Keratinocyte (primary cell): ENCODE results near the gene THRAP3. TPM values are rescaled to one million over a fixed set of nuclear protein-coding genes. Genes with fewer than 3 reads are reported as not detected.

Experiments
- DNase-seq: peaks from one replicate; pipeline ENCODE4 v3.0.0-alpha.2; 2011; ENCODE audit warnings: low read depth, missing footprints, low spot score
- FAIRE-seq: peaks from 2 replicates; lab custom pipeline; 2011; peaks lifted over from hg19 to GRCh38; lab: Jason Lieb, UNC
- H2AFZ ChIP-seq: 2 replicates; pipeline ENCODE4 v1.6.0; 2012; ENCODE audit warnings: low read length, control low read depth, inconsistent platforms; ENCODE audit not compliant: control insufficient read depth
- H3K27ac ChIP-seq: 2 replicates; pipeline ENCODE4 v1.5.1; 2011; ENCODE audit warnings: low read length; ENCODE audit not compliant: control insufficient read depth, insufficient read depth
- H3K27me3 ChIP-seq: 3 replicates; pipeline ENCODE4 v1.6.0; 2011; ENCODE audit warnings: low read length; ENCODE audit not compliant: control insufficient read depth, insufficient read depth; ENCODE audit errors: extremely low read depth
- H3K36me3 ChIP-seq, 2 experiments: 2 replicates in 1 of 2; 3 replicates in 1 of 2; pipeline ENCODE4 v1.5.1; 2011; ENCODE audit warnings: low read length in 2 of 2, mild to moderate bottlenecking in 1 of 2; ENCODE audit not compliant: control insufficient read depth in 2 of 2, insufficient read depth in 2 of 2; ENCODE audit errors: extremely low read depth in 1 of 2
- H3K4me1 ChIP-seq: 3 replicates; pipeline ENCODE4 v1.5.1; 2011; ENCODE audit warnings: low read length; ENCODE audit not compliant: control insufficient read depth, insufficient read depth; ENCODE audit errors: extremely low read depth
- H3K4me2 ChIP-seq: 3 replicates; pipeline ENCODE4 v1.6.0; 2011; ENCODE audit warnings: low read depth, low read length; ENCODE audit not compliant: control insufficient read depth, insufficient read depth; ENCODE audit errors: extremely low read depth
- H3K4me3 ChIP-seq, 3 experiments: fragments of 200-600 bp in 1 of 3; sonication (generic) in 1 of 3; 2 replicates in 2 of 3; 3 replicates in 1 of 3; pipeline ENCODE4 v1.5.1; 2011 to 2016; ENCODE audit warnings: low read length in 3 of 3, mild to moderate bottlenecking in 3 of 3, control low read depth in 2 of 3, inconsistent platforms in 1 of 3, low read depth in 1 of 3, mixed read lengths in 1 of 3, mixed run types in 1 of 3, moderate library complexity in 1 of 3; ENCODE audit not compliant: control insufficient read depth in 2 of 3, insufficient read depth in 2 of 3; ENCODE audit errors: extremely low read depth in 1 of 3
- H3K79me2 ChIP-seq: 2 replicates; pipeline ENCODE4 v1.6.0; 2012; ENCODE audit warnings: low read length; ENCODE audit not compliant: control insufficient read depth, insufficient read depth
- H3K9ac ChIP-seq: 3 replicates; pipeline ENCODE4 v1.6.0; 2011; ENCODE audit warnings: low read length; ENCODE audit not compliant: control insufficient read depth, insufficient read depth; ENCODE audit errors: extremely low read depth
- H3K9me1 ChIP-seq: 3 replicates; pipeline ENCODE4 v1.6.0; 2011; ENCODE audit warnings: low read length; ENCODE audit not compliant: control insufficient read depth, insufficient read depth; ENCODE audit errors: extremely low read depth
- H3K9me3 ChIP-seq: 2 replicates; pipeline ENCODE4 v1.5.1; 2012; ENCODE audit warnings: low read depth, low read length; ENCODE audit not compliant: control insufficient read depth
- H4K20me1 ChIP-seq: 3 replicates; pipeline ENCODE4 v1.6.0; 2011; ENCODE audit warnings: low read length; ENCODE audit not compliant: control insufficient read depth, insufficient read depth; ENCODE audit errors: extremely low read depth
- CTCF ChIP-seq, 3 experiments: IDR thresholded peaks in 1 of 3; conservative IDR thresholded peaks in 1 of 3; optimal IDR thresholded peaks in 1 of 3; 2 replicates in 2 of 3; 3 replicates in 1 of 3; pipeline versions ENCODE3 to v1.5.1; 2011; ENCODE audit warnings: low read length in 3 of 3, mild to moderate bottlenecking in 3 of 3, moderate library complexity in 2 of 3, control low read depth in 1 of 3, inconsistent platforms in 1 of 3; ENCODE audit not compliant: insufficient read depth in 2 of 3; ENCODE audit errors: extremely low read depth in 1 of 3
- EZH2 ChIP-seq: IDR thresholded peaks from one replicate; pipeline ENCODE4 v1.6.1; 2012; ENCODE audit warnings: inconsistent platforms, mild to moderate bottlenecking, low read length, moderate library complexity
- dilution Hi-C: fragments of 300-500 bp; cut with MboI; formaldehyde crosslinking; loops from one replicate; pipeline ENCODE4 v1.7.0; 2020; ENCODE audit warnings: low sequenced_read_pairs; ENCODE audit not compliant: extremely low pct_ligation_motif_present
- polyA plus RNA-seq, 5 experiments: library from polyadenylated mRNA; depleted of rRNA in 3 of 5; stranded (reverse) in 3 of 5; stranded (forward) in 1 of 5; unstranded in 1 of 5; fragments of >200 nt; gene quantifications; 1 replicate in 1 of 5; 2 replicates in 3 of 5; 3 replicates in 1 of 5; pipeline versions ENCODE4 v1.2.1 to v1.2.3, GENCODE V29; 2011 to 2012; ENCODE audit warnings: missing spikeins in 2 of 5, low read depth in 1 of 5, low replicate concordance in 1 of 5

The THRAP3 gene
- polyA plus RNA-seq, 1 donor (not counting 4 experiments of a cell fraction or from before 2014, with no cell fraction given), result 79.6 TPM

GRCh38 chr1:36307601-36308330, 83.5 kb downstream of the THRAP3 start:
- Histone ChIP-seq H3K9ac (peak overlapping the region; percentile 81), H3K27ac (peak overlapping the region; percentile 89), H3K9me3 (no peaks in the 10 kb centered on the region), H3K4me1 (peaks cover 21% of the 10 kb centered on the region), H3K36me3 (peaks cover 8 to 23% of the 10 kb centered on the region in 2 experiments), H3K79me2 (peaks cover 8% of the 10 kb centered on the region), H3K9me1 (no peaks in the 10 kb centered on the region), H3K27me3 (no peaks in the 10 kb centered on the region), H3K4me3 (peak overlapping the region; percentile 58 to 86 (median 81)), H2AFZ (no peak overlapping the region), H4K20me1 (no peaks in the 10 kb centered on the region), H3K4me2 (peak overlapping the region; percentile 88)
- TF ChIP-seq EZH2, result no peak
- TF ChIP-seq CTCF (optimal IDR thresholded peaks at IDR 0.05 in 1 of 3, IDR thresholded peaks at IDR 0.05 in 1 of 3, conservative IDR thresholded peaks at IDR 0.05 in 1 of 3; ENCODE audit: extremely low read depth in 1 of 3, insufficient read depth in 2 of 3, low read length in 3 of 3), result no peak
- DNase-seq (no peak), FAIRE-seq (no peak)
- dilution Hi-C loops, result no loop called here

GRCh38 chr1:36309397-36309796, 85.2 kb downstream of the THRAP3 start:
- Histone ChIP-seq H2AFZ (no peak overlapping the region), H3K4me1 (peaks cover 21% of the 10 kb centered on the region), H3K79me2 (peaks cover 8% of the 10 kb centered on the region), H3K4me2 (no peak overlapping the region), H3K27me3 (no peaks in the 10 kb centered on the region), H3K36me3 (peaks cover 10 to 11% of the 10 kb centered on the region in 2 experiments), H3K9me1 (no peaks in the 10 kb centered on the region), H3K9me3 (no peaks in the 10 kb centered on the region), H3K27ac (no peak overlapping the region), H3K9ac (no peak overlapping the region), H4K20me1 (no peaks in the 10 kb centered on the region), H3K4me3 (no peak overlapping the region)
- FAIRE-seq (no peak), DNase-seq (no peak)
- dilution Hi-C loops, result no loop called here
- TF ChIP-seq EZH2 (no peak), CTCF (optimal IDR thresholded peaks at IDR 0.05 in 1 of 3, IDR thresholded peaks at IDR 0.05 in 1 of 3, conservative IDR thresholded peaks at IDR 0.05 in 1 of 3; ENCODE audit: extremely low read depth in 1 of 3, insufficient read depth in 2 of 3, low read length in 3 of 3) (no peak)
